GM21447 (cell line): Measurements from ENCODE around the gene SHTN1.

Source experiments
- ATAC-seq: cut with Tn5 transposase; IDR thresholded peaks from one replicate; pipeline ENCODE4 v1.9.1; 2021; ENCODE audit not compliant: unreplicated experiment

The SHTN1 gene

GRCh38 chr10:116919164-116919563 lies 85.8 kb downstream of the SHTN1 start:
- no peak for ATAC-seq

- no peak for ATAC-seq
Measured at GRCh38 chr10:116918583-116918982, 86.4 kb downstream of the SHTN1 start.

- no peak for ATAC-seq
Measured at GRCh38 chr10:116917481-116917880, 87.5 kb downstream of the SHTN1 start.

- ATAC-seq = no peak
Measured at GRCh38 chr10:116915340-116915739, 89.6 kb downstream of the SHTN1 start.

GRCh38 chr10:116913695-116914094 lies 91.3 kb downstream of the SHTN1 start:
- ATAC-seq = no peak

- ATAC-seq = no peak
Measured at GRCh38 chr10:116912162-116912561, 92.8 kb downstream of the SHTN1 start.

GRCh38 chr10:116910910-116911309 lies 94.1 kb downstream of the SHTN1 start:
- no peak for ATAC-seq

GRCh38 chr10:116909307-116909706 lies 95.7 kb downstream of the SHTN1 start:
- ATAC-seq = no peak

- no peak for ATAC-seq
Measured at GRCh38 chr10:116907245-116907987, 97.6 kb downstream of the SHTN1 start.

GRCh38 chr10:116905845-116906210 lies 99.2 kb downstream of the SHTN1 start:
- no peak for ATAC-seq

- no peak for ATAC-seq
Measured at GRCh38 chr10:116899626-116900025, 105.4 kb downstream of the SHTN1 start.

- no peak for ATAC-seq
Measured at GRCh38 chr10:116893686-116894037, 111.3 kb downstream of the SHTN1 start.

- ATAC-seq = no peak
Measured at GRCh38 chr10:116892907-116893685, 111.9 kb downstream of the SHTN1 start.

GRCh38 chr10:116891208-116891607 lies 113.8 kb downstream of the SHTN1 start:
- ATAC-seq = no peak

GRCh38 chr10:116889066-116889465 lies 115.9 kb downstream of the SHTN1 start:
- ATAC-seq = no peak

- no peak for ATAC-seq
Measured at GRCh38 chr10:116888380-116889055, 116.5 kb downstream of the SHTN1 start.

- no peak for ATAC-seq
Measured at GRCh38 chr10:116886772-116887171, 118.2 kb downstream of the SHTN1 start.

GRCh38 chr10:116882639-116883038 lies 122.3 kb downstream of the SHTN1 start:
- no peak for ATAC-seq

- ATAC-seq = no peak
Measured at GRCh38 chr10:116880716-116881482, 124.1 kb downstream of the SHTN1 start.

GRCh38 chr10:116879817-116880216 lies 125.2 kb downstream of the SHTN1 start:
- no peak for ATAC-seq

GRCh38 chr10:116878123-116878522 lies 126.9 kb downstream of the SHTN1 start:
- no peak for ATAC-seq
